H1 (cell line): Measurements from ENCODE around the gene SLC4A11. TPM values are rescaled to one million over a fixed set of nuclear protein-coding genes. Genes with fewer than 3 reads are reported as not detected.
A peak's percentile ranks its signal among the peaks of the same experiment; 100 is the strongest.

Source experiments
- CTCF ChIA-PET: fragments of 300-600 bp; sonication (Branson Sonifier 250); formaldehyde crosslinking; loops from one replicate; lab custom pipeline; 2021; ENCODE audit not compliant: partially characterized antibody; lab: Charles Lee
- POLR2A ChIA-PET: fragments of 300-600 bp; sonication (Branson Sonifier 250); formaldehyde crosslinking; loops from one replicate; lab custom pipeline; 2021; ENCODE audit warnings: inconsistent platforms; ENCODE audit not compliant: partially characterized antibody; lab: Charles Lee
- DNase-seq, 2 experiments: peaks; one replicate each; pipeline versions ENCODE4 v3.0.0 to v3.0.0-alpha.2; 2010 to 2022; ENCODE audit warnings: low spot score in 2 of 2, low read depth in 1 of 2, mixed read lengths in 1 of 2
- FAIRE-seq: peaks from 2 replicates; lab custom pipeline; 2011; peaks lifted over from hg19 to GRCh38; lab: Jason Lieb, UNC
- H2AFZ ChIP-seq: 2 replicates; pipeline ENCODE4 v1.8.1; 2012; ENCODE audit warnings: low read length, inconsistent platforms
- H2AK5ac ChIP-seq: 2 replicates; pipeline ENCODE4 v1.6.1; 2013; ENCODE audit warnings: low read depth, low read length
- H2BK120ac ChIP-seq: replicated peaks from 2 replicates; pipeline ENCODE3; 2013; ENCODE audit warnings: low read depth, low read length, inconsistent platforms
- H2BK12ac ChIP-seq: 2 replicates; pipeline ENCODE4 v1.6.1; 2013; ENCODE audit warnings: low read depth, low read length
- H2BK15ac ChIP-seq: 2 replicates; pipeline ENCODE4 v1.6.1; 2013; ENCODE audit warnings: low read length
- H2BK20ac ChIP-seq: 2 replicates; pipeline ENCODE4 v1.6.1; 2013; ENCODE audit warnings: low read length
- H2BK5ac ChIP-seq: 2 replicates; pipeline ENCODE4 v1.6.1; 2013; ENCODE audit warnings: low read depth, low read length
- H3K14ac ChIP-seq: 2 replicates; pipeline ENCODE4 v1.6.1; 2013; ENCODE audit warnings: inconsistent platforms; ENCODE audit not compliant: insufficient read length
- H3K18ac ChIP-seq: 2 replicates; pipeline ENCODE4 v1.6.1; 2013; ENCODE audit warnings: low read length; ENCODE audit errors: extremely low read depth
- H3K23ac ChIP-seq: 2 replicates; pipeline ENCODE4 v1.6.1; 2013; ENCODE audit warnings: inconsistent platforms; ENCODE audit not compliant: insufficient read length
- H3K23me2 ChIP-seq: 2 replicates; pipeline ENCODE4 v1.6.1; 2013; ENCODE audit warnings: low read depth, low read length
- H3K27ac ChIP-seq: 2 replicates; pipeline ENCODE4 v1.6.1; 2011; ENCODE audit warnings: low read depth, low read length, inconsistent platforms
- H3K27me3 ChIP-seq, 4 experiments: replicated peaks in 1 of 4; 1 replicate in 1 of 4; 2 replicates in 3 of 4; pipeline versions ENCODE4 v1.6.1 to v1.8.1; 2011 to 2013; ENCODE audit warnings: low read length in 3 of 4, mild to moderate bottlenecking in 3 of 4, inconsistent platforms in 2 of 4, mixed read lengths in 2 of 4, moderate library complexity in 1 of 4; ENCODE audit not compliant: control insufficient read depth in 3 of 4, insufficient read depth in 3 of 4; ENCODE audit errors: extremely low read depth in 1 of 4
- H3K36me3 ChIP-seq, 4 experiments: 2 replicates each; pipeline versions ENCODE4 v1.6.1 to v1.8.1; 2011 to 2013; ENCODE audit warnings: mild to moderate bottlenecking in 4 of 4, low read length in 3 of 4, moderate library complexity in 2 of 4, control low read depth in 1 of 4, inconsistent platforms in 1 of 4; ENCODE audit not compliant: insufficient read depth in 4 of 4, control insufficient read depth in 2 of 4
- H3K4ac ChIP-seq: replicated peaks from 2 replicates; pipeline ENCODE3; 2013; ENCODE audit warnings: low read length, low read depth, mixed read lengths, inconsistent platforms; ENCODE audit not compliant: insufficient read length
- H3K4me1 ChIP-seq, 4 experiments: replicated peaks in 1 of 4; 1 replicate in 1 of 4; 2 replicates in 3 of 4; pipeline versions ENCODE4 v1.6.1 to v1.8.1; 2011 to 2013; ENCODE audit warnings: low read length in 3 of 4, inconsistent platforms in 2 of 4, mixed read lengths in 1 of 4; ENCODE audit not compliant: insufficient read depth in 4 of 4, control insufficient read depth in 3 of 4
- H3K4me2 ChIP-seq, 2 experiments: 2 replicates each; pipeline versions ENCODE4 v1.6.1 to v1.8.1; 2011 to 2013; ENCODE audit warnings: low read depth in 2 of 2, low read length in 2 of 2, control low read depth in 1 of 2, inconsistent platforms in 1 of 2, mild to moderate bottlenecking in 1 of 2; ENCODE audit not compliant: insufficient read depth in 1 of 2
- H3K4me3 ChIP-seq, 4 experiments: fragments of 200-600, 300-600 bp in 1 of 4; sonication (generic), shearing (Covaris generic), sonication (Bioruptor Twin) in 1 of 4; 2 replicates each; pipeline versions ENCODE4 v1.5.1 to v1.8.1; 2011 to 2016; ENCODE audit warnings: low read length in 4 of 4, low read depth in 3 of 4, control low read depth in 2 of 4, inconsistent platforms in 2 of 4, mild to moderate bottlenecking in 2 of 4, mixed read lengths in 1 of 4, moderate library complexity in 1 of 4; ENCODE audit not compliant: insufficient read depth in 2 of 4; ENCODE audit errors: extremely low read depth in 1 of 4
- H3K56ac ChIP-seq: replicated peaks from 2 replicates; pipeline ENCODE3; 2013; ENCODE audit warnings: low read depth, mild to moderate bottlenecking, mixed read lengths, low read length, inconsistent platforms; ENCODE audit not compliant: insufficient read length
- H3K79me1 ChIP-seq: 2 replicates; pipeline ENCODE4 v1.6.1; 2013; ENCODE audit warnings: low read depth, low read length, control low read depth
- H3K79me2 ChIP-seq, 2 experiments: 2 replicates each; pipeline versions ENCODE4 v1.6.1 to v1.8.1; 2012 to 2013; ENCODE audit warnings: low read length in 2 of 2, mild to moderate bottlenecking in 2 of 2, inconsistent platforms in 1 of 2; ENCODE audit not compliant: insufficient read depth in 2 of 2, control insufficient read depth in 1 of 2
- H3K9ac ChIP-seq, 4 experiments: replicated peaks in 1 of 4; 1 replicate in 1 of 4; 2 replicates in 3 of 4; pipeline versions ENCODE4 v1.6.1 to v1.8.1; 2011 to 2013; ENCODE audit warnings: low read depth in 3 of 4, low read length in 3 of 4, control low read depth in 2 of 4, mild to moderate bottlenecking in 2 of 4, moderate library complexity in 2 of 4, inconsistent platforms in 1 of 4; ENCODE audit errors: extremely low read depth in 1 of 4
- H3K9me3 ChIP-seq, 2 experiments: 2 replicates each; pipeline versions ENCODE4 v1.6.1 to v1.8.1; 2012 to 2013; ENCODE audit warnings: mild to moderate bottlenecking in 2 of 2, moderate library complexity in 2 of 2, control low read depth in 1 of 2, inconsistent platforms in 1 of 2, low read depth in 1 of 2, low read length in 1 of 2, mixed read lengths in 1 of 2; ENCODE audit not compliant: insufficient read depth in 2 of 2
- H4K20me1 ChIP-seq, 2 experiments: replicated peaks in 1 of 2; 2 replicates each; pipeline versions ENCODE3 to v1.8.1; 2011 to 2013; ENCODE audit warnings: inconsistent platforms in 2 of 2, low read length in 2 of 2, mild to moderate bottlenecking in 1 of 2; ENCODE audit not compliant: insufficient read depth in 2 of 2, control insufficient read depth in 1 of 2
- H4K5ac ChIP-seq: 2 replicates; pipeline ENCODE4 v1.6.1; 2013; ENCODE audit warnings: low read length, low read depth, mixed read lengths, inconsistent platforms; ENCODE audit not compliant: insufficient read length
- H4K8ac ChIP-seq: 2 replicates; pipeline ENCODE4 v1.8.0; 2013; ENCODE audit warnings: mild to moderate bottlenecking, moderate library complexity, low read length, inconsistent platforms; ENCODE audit not compliant: insufficient read depth; ENCODE audit errors: extremely low read depth
- H4K91ac ChIP-seq: replicated peaks from 2 replicates; pipeline ENCODE3; 2013; ENCODE audit warnings: low read length, mixed read lengths, inconsistent platforms; ENCODE audit not compliant: insufficient read length
- BCL11A ChIP-seq, 2 experiments: IDR thresholded peaks; one replicate each; pipeline ENCODE4 v1.6.1; 2011; ENCODE audit warnings: low read depth in 2 of 2, low read length in 2 of 2, mild to moderate bottlenecking in 2 of 2
- CHD1 ChIP-seq: IDR thresholded peaks from 2 replicates; pipeline ENCODE4 v1.6.1; 2012; ENCODE audit warnings: low read depth, low read length, improper control_type of control experiment
- CTBP2 ChIP-seq: IDR thresholded peaks from 2 replicates; pipeline ENCODE4 v1.7.0; 2011; ENCODE audit warnings: borderline replicate concordance, mild to moderate bottlenecking, moderate library complexity, mixed read lengths, low read length; ENCODE audit not compliant: insufficient read depth, insufficient read length
- CTCF ChIP-seq, 3 experiments: IDR thresholded peaks; 1 replicate in 2 of 3; 2 replicates in 1 of 3; pipeline versions ENCODE4 v1.5.1 to v1.6.1; 2011; ENCODE audit warnings: low read length in 3 of 3, mild to moderate bottlenecking in 3 of 3, inconsistent platforms in 2 of 3, low read depth in 1 of 3, moderate library complexity in 1 of 3; ENCODE audit not compliant: insufficient read depth in 1 of 3; ENCODE audit errors: control extremely low read depth in 1 of 3
- FOSL1 ChIP-seq: IDR thresholded peaks from 2 replicates; pipeline ENCODE4 v1.6.1; 2011; ENCODE audit warnings: mild to moderate bottlenecking, low read depth, low read length, moderate library complexity; ENCODE audit not compliant: insufficient read depth
- MAFK ChIP-seq: IDR thresholded peaks from 2 replicates; pipeline ENCODE4 v1.6.1; 2012; ENCODE audit warnings: low read depth, mild to moderate bottlenecking, improper control_type of control experiment, low read length
- RAD21 ChIP-seq, 2 experiments: IDR thresholded peaks in 1 of 2; conservative IDR thresholded peaks in 1 of 2; 2 replicates each; pipeline ENCODE4 v1.6.1; 2011; ENCODE audit warnings: low read depth in 2 of 2, low read length in 2 of 2, improper control_type of control experiment in 1 of 2, inconsistent platforms in 1 of 2, mild to moderate bottlenecking in 1 of 2, moderate library complexity in 1 of 2
- RNF2 ChIP-seq: fragments of 200-900, 300-1000 bp; sonication (generic); IDR thresholded peaks from 2 replicates; pipeline ENCODE4 v1.7.1; 2016; ENCODE audit warnings: borderline replicate concordance, low read depth, mild to moderate bottlenecking, antibody characterized with exemption, low read length; ENCODE audit not compliant: poor library complexity, severe bottlenecking; ENCODE audit errors: missing control alignments
- TCF12 ChIP-seq: IDR thresholded peaks from 2 replicates; pipeline ENCODE4 v1.6.1; 2011; ENCODE audit warnings: low read depth, mild to moderate bottlenecking, low read length
- WGBS, 2 experiments: shearing (Covaris generic) in 1 of 2; methylation state at CpG; one replicate each; pipeline versions ENCODE4 v1.1.6 to v1.1.7; 2013 to 2015; ENCODE audit warnings: low lambda C conversion rate in 2 of 2, mixed read lengths in 2 of 2, inconsistent platforms in 1 of 2, low coverage in 1 of 2, missing lambda C conversion rate in 1 of 2; ENCODE audit not compliant: insufficient replicate concordance in 2 of 2, insufficient coverage in 1 of 2, insufficient read length in 1 of 2; ENCODE audit errors: extremely low coverage in 1 of 2, missing lambda C conversion rate in 1 of 2; 5-methylcytosine and 5-hydroxymethylcytosine counted together
- polyA plus RNA-seq, 7 experiments: library from polyadenylated mRNA; depleted of rRNA in 3 of 7; stranded (reverse) in 5 of 7; unstranded in 2 of 7; fragments of >200 nt in 5 of 7; fragments of 200-250 nt in 2 of 7; gene quantifications; 1 replicate in 5 of 7; 2 replicates in 1 of 7; 4 replicates in 1 of 7; pipeline versions ENCODE4 v1.2.1 to v1.2.3, GENCODE V29; 2011 to 2013; ENCODE audit warnings: missing spikeins in 2 of 7, mixed read lengths in 2 of 7
- total RNA-seq: library from RNA; stranded (reverse); fragmentation: NEBNext Ultra II Directional; extraction: Animal tissue kit (Norgen Biotek cat#: 25700); gene quantifications from 2 replicates; pipeline ENCODE4 v1.2.1, GENCODE V29; 2021

The SLC4A11 gene
- total and polyA plus RNA-seq, 2 of the 8 experiments (the other 6 are each of a cell fraction or from before 2014, with no cell fraction given): 11.9 to 32.3 TPM

- Histone ChIP-seq H4K91ac (no peak overlapping the region), H2BK5ac (no peak overlapping the region), H3K14ac (no peak overlapping the region), H4K5ac (no peak overlapping the region), H3K4me2 (no peak overlapping the region), H3K36me3 (no peaks in the 10 kb centered on the region; a peak in 1 of 8 replicates), H3K9me3 (no peaks in the 10 kb centered on the region), H3K79me1 (no peaks in the 10 kb centered on the region), H3K27ac (no peak overlapping the region), H2BK20ac (no peak overlapping the region), H4K20me1 (no peaks in the 10 kb centered on the region), H3K9ac (no peak overlapping the region), H2BK120ac (no peak overlapping the region), H3K27me3 (no peaks in the 10 kb centered on the region), H2BK12ac (no peak overlapping the region), H3K79me2 (no peaks in the 10 kb centered on the region), H2AK5ac (no peak overlapping the region), H2AFZ (no peak overlapping the region), H3K23me2 (no peaks in the 10 kb centered on the region), H3K4ac (no peak overlapping the region), H4K8ac (no peak overlapping the region), H3K4me1 (no peaks in the 10 kb centered on the region), H3K23ac (no peak overlapping the region), H3K4me3 (no peak overlapping the region), H2BK15ac (no peak overlapping the region), H3K56ac (no peak overlapping the region), H3K18ac (no peak overlapping the region)
- no peak for DNase-seq
- peak; percentile 84 for FAIRE-seq
- TF ChIP-seq MAFK (no peak), TCF12 (no peak), RAD21 (IDR thresholded peaks at IDR 0.05 in 1 of 2, conservative IDR thresholded peaks at IDR 0.05 in 1 of 2; ENCODE audit: low read depth in 2 of 2, low read length in 2 of 2) (peak; percentile 66 to 80), FOSL1 (no peak), BCL11A (IDR thresholded peaks at IDR 0.05; ENCODE audit: low read depth in 2 of 2, low read length in 2 of 2) (no peak), CTCF (IDR thresholded peaks at IDR 0.05; ENCODE audit: control extremely low read depth in 1 of 3, insufficient read depth in 1 of 3, low read depth in 1 of 3, low read length in 3 of 3) (peak; percentile 33 to 74 (median 67)), CHD1 (no peak), RNF2 (no peak), CTBP2 (no peak)
- CTCF ChIA-PET: interaction anchor here (0.6 to 9.5 kb wide), 22 partner anchors 10 to 224 kb away, joined by 3 to 111 read pairs (median 5); no protein-coding TSS in a partner anchor
- POLR2A ChIA-PET: interaction anchor here (0.7 kb wide), 1 partner anchor 38 kb away, joined by 3 read pairs; the partner anchor contains the start of gene SLC4A11
- WGBS, 2 experiments: 76% methylated on average over 1 of the region's 1 CpG; no CpG with 5 or more reads in 1 of the 2 experiments
Observed at GRCh38 chr20:3276680-3277015, 37.7 kb upstream of the SLC4A11 start.
